Measurements from ENCODE around the gene PAK5.

Gene PAK5

DNA sequence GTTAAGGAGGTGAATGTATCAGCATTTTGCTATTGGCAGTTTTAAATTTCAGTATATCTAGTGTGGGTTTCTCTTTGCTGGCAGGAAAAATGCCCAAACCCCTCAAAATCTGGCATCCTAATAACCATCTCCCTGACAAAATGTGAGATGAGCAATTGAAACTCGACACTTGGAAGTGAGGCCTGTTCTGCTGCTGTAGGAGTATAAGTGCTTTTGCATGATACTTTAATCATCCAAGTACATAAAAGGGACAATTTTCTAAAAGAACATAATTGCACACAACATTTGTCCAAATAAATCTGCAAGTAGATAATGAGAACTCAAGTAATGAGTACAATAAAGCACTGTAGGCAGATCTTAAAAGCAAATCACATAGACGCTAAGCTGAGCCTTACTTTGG, 288.0 kb downstream of the PAK5 start:
- no peak for TF ChIP-seq POLR2AphosphoS5 (IDR thresholded peaks at IDR 0.05; ENCODE audit: low read depth, low read length)
- TF ChIP-seq REST (IDR thresholded peaks at IDR 0.05; ENCODE audit: insufficient read depth in 1 of 2, low read depth in 2 of 2, low read length in 2 of 2) = no peak
- no peak for TF ChIP-seq FOXP2 (optimal IDR thresholded peaks at IDR 0.05; ENCODE audit: borderline replicate concordance, extremely low read depth, extremely low read length, insufficient read depth)
- no peak for TF ChIP-seq SIN3A (IDR thresholded peaks at IDR 0.05; ENCODE audit: borderline replicate concordance, insufficient read depth, low read length)
- TF ChIP-seq TAF1 (IDR thresholded peaks at IDR 0.05; ENCODE audit: borderline replicate concordance, insufficient read depth, low read length) = no peak

GRCh38 chr20:9550283-9550682, 288.6 kb downstream of the PAK5 start:
- no peak for TF ChIP-seq POLR2AphosphoS5 (IDR thresholded peaks at IDR 0.05; ENCODE audit: low read depth, low read length)
- TF ChIP-seq REST (IDR thresholded peaks at IDR 0.05; ENCODE audit: insufficient read depth in 1 of 2, low read depth in 2 of 2, low read length in 2 of 2) = no peak
- no peak for TF ChIP-seq TAF1 (IDR thresholded peaks at IDR 0.05; ENCODE audit: borderline replicate concordance, insufficient read depth, low read length)
- no peak for TF ChIP-seq SIN3A (IDR thresholded peaks at IDR 0.05; ENCODE audit: borderline replicate concordance, insufficient read depth, low read length)
- TF ChIP-seq FOXP2 (optimal IDR thresholded peaks at IDR 0.05; ENCODE audit: borderline replicate concordance, extremely low read depth, extremely low read length, insufficient read depth) = no peak

DNA sequence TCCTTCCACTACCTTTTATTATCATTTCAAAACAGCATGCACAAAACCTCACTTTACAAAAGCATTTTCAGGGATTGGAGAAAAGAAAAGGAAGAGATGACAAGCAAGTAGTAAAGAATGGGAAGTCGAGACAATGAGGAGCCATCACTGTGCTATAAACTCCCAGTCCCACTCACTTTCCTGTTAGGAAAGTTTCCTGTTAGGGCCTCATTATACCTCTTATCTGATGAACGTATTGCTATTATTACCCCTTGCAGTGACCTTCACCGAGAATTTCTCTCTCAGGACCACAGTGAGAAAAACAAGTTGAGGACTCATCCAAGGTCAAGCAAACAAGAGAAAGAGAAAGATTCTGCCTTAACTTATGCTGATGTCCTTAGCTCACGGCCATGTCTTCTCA, 295.7 kb downstream of the PAK5 start:
- TF ChIP-seq TAF1 (IDR thresholded peaks at IDR 0.05; ENCODE audit: borderline replicate concordance, insufficient read depth, low read length) (no peak), FOXP2 (optimal IDR thresholded peaks at IDR 0.05; ENCODE audit: borderline replicate concordance, extremely low read depth, extremely low read length, insufficient read depth) (no peak), REST (IDR thresholded peaks at IDR 0.05; ENCODE audit: insufficient read depth in 1 of 2, low read depth in 2 of 2, low read length in 2 of 2) (no peak), SIN3A (IDR thresholded peaks at IDR 0.05; ENCODE audit: borderline replicate concordance, insufficient read depth, low read length) (no peak), POLR2AphosphoS5 (IDR thresholded peaks at IDR 0.05; ENCODE audit: low read depth, low read length) (no peak)

- TF ChIP-seq FOXP2 (optimal IDR thresholded peaks at IDR 0.05; ENCODE audit: borderline replicate concordance, extremely low read depth, extremely low read length, insufficient read depth) = no peak
- no peak for TF ChIP-seq REST (IDR thresholded peaks at IDR 0.05; ENCODE audit: insufficient read depth in 1 of 2, low read depth in 2 of 2, low read length in 2 of 2)
- no peak for TF ChIP-seq POLR2AphosphoS5 (IDR thresholded peaks at IDR 0.05; ENCODE audit: low read depth, low read length)
- TF ChIP-seq SIN3A (IDR thresholded peaks at IDR 0.05; ENCODE audit: borderline replicate concordance, insufficient read depth, low read length) = no peak
- no peak for TF ChIP-seq TAF1 (IDR thresholded peaks at IDR 0.05; ENCODE audit: borderline replicate concordance, insufficient read depth, low read length)
These were observed 303.4 kb downstream of the PAK5 start for GRCh38 chr20:9535449-9535848.

GRCh38 chr20:9534025-9534424, 304.9 kb downstream of the PAK5 start:
- TF ChIP-seq POLR2AphosphoS5 (IDR thresholded peaks at IDR 0.05; ENCODE audit: low read depth, low read length) (no peak), REST (IDR thresholded peaks at IDR 0.05; ENCODE audit: insufficient read depth in 1 of 2, low read depth in 2 of 2, low read length in 2 of 2) (no peak), TAF1 (IDR thresholded peaks at IDR 0.05; ENCODE audit: borderline replicate concordance, insufficient read depth, low read length) (no peak), SIN3A (IDR thresholded peaks at IDR 0.05; ENCODE audit: borderline replicate concordance, insufficient read depth, low read length) (no peak), FOXP2 (optimal IDR thresholded peaks at IDR 0.05; ENCODE audit: borderline replicate concordance, extremely low read depth, extremely low read length, insufficient read depth) (no peak)

Data from PFSK-1 (cell line).